Stimulated activated CD8-positive, alpha-beta memory T cell treated with anti-CD3 and anti-CD28 coated beads, Interleukin-12 subunit alpha, Interleukin-12 subunit beta, amount 100 ng/mL, for 1 hour (primary cell): ENCODE results near the gene OCSTAMP.

ENCODE experiments used
- DNase-seq: peaks from one replicate; pipeline ENCODE4 v3.0.0-alpha.2; 2020; ENCODE audit warnings: low read depth

Gene OCSTAMP

GRCh38 chr20:46550461-46550860 is at the start of gene OCSTAMP:
OCSTAMP (minus strand) TSS chr20:46550654; CDS start chr20:46550560, 94 bp downstream.
- no peak for DNase-seq

- no peak for DNase-seq
Observed at GRCh38 chr20:46599227-46599987, 49.0 kb upstream of the OCSTAMP start.

GRCh38 chr20:46595933-46596332 is 45.5 kb upstream of the OCSTAMP start:
- DNase-seq: no peak

- DNase-seq: no peak
Observed at GRCh38 chr20:46594725-46595124, 44.3 kb upstream of the OCSTAMP start.

- DNase-seq: no peak
Observed at GRCh38 chr20:46592580-46593362, 42.3 kb upstream of the OCSTAMP start.

- no peak for DNase-seq
Observed at GRCh38 chr20:46590443-46590842, 40.0 kb upstream of the OCSTAMP start.

- DNase-seq: no peak
Observed at GRCh38 chr20:46588532-46589511, 38.4 kb upstream of the OCSTAMP start.

- DNase-seq: no peak
Observed at GRCh38 chr20:46587986-46588385, 37.5 kb upstream of the OCSTAMP start.

GRCh38 chr20:46586724-46587123 is 36.3 kb upstream of the OCSTAMP start:
- no peak for DNase-seq

GRCh38 chr20:46584508-46584907 is 34.1 kb upstream of the OCSTAMP start:
- no peak for DNase-seq

GRCh38 chr20:46583411-46584214 is 33.2 kb upstream of the OCSTAMP start:
- DNase-seq: no peak

- no peak for DNase-seq
Observed at GRCh38 chr20:46582648-46583047, 32.2 kb upstream of the OCSTAMP start.

GRCh38 chr20:46581391-46581790 is 30.9 kb upstream of the OCSTAMP start:
- no peak for DNase-seq

- no peak for DNase-seq
Observed at GRCh38 chr20:46580613-46581205, 30.3 kb upstream of the OCSTAMP start.

GRCh38 chr20:46578745-46579144 is 28.3 kb upstream of the OCSTAMP start:
- DNase-seq: no peak

GRCh38 chr20:46576774-46577395 is 26.4 kb upstream of the OCSTAMP start:
- no peak for DNase-seq

- DNase-seq: no peak
Observed at GRCh38 chr20:46575937-46576461, 25.5 kb upstream of the OCSTAMP start.

- no peak for DNase-seq
Observed at GRCh38 chr20:46575394-46575793, 24.9 kb upstream of the OCSTAMP start.

GRCh38 chr20:46573788-46574584 is 23.5 kb upstream of the OCSTAMP start:
- DNase-seq: no peak
